Gastroesophageal sphincter (tissue), 4 donors: ENCODE results near the gene KRT6C. TPM values are rescaled to one million over a fixed set of nuclear protein-coding genes. Genes with fewer than 3 reads are reported as not detected.

Experiments used
- ATAC-seq: fragments of 150-250 bp; one replicate; pipeline ENCODE4 v1.9.1; 2016; ENCODE audit warnings: mild to moderate bottlenecking, moderate library complexity
- H3K27ac ChIP-seq, 4 donors: fragments of 200-600 bp; sonication (generic) in 3 of 4; 1 replicate in 3 of 4; 2 replicates in 1 of 4; pipeline ENCODE4 v1.5.1; 2016 to 2019
- H3K27me3 ChIP-seq: fragments of 200-600 bp; sonication (generic); one replicate; pipeline ENCODE4 v1.5.1; 2019
- H3K36me3 ChIP-seq, 2 donors: fragments of 200-600 bp; sonication (generic); one replicate each; pipeline ENCODE4 v1.5.1; 2019; ENCODE audit warnings: control low read depth in 1 of 2
- H3K4me1 ChIP-seq, 3 donors: fragments of 200-600 bp; sonication (generic); 1 replicate in 2 of 3; 2 replicates in 1 of 3; pipeline ENCODE4 v1.5.1; 2016 to 2019; ENCODE audit warnings: control low read depth in 2 of 3
- H3K4me3 ChIP-seq, 2 donors: fragments of 200-600 bp; sonication (generic); one replicate each; pipeline ENCODE4 v1.5.1; 2019; ENCODE audit warnings: mild to moderate bottlenecking in 1 of 2, moderate library complexity in 1 of 2
- H3K9me3 ChIP-seq, 3 donors: fragments of 200-600 bp; sonication (generic); one replicate each; pipeline ENCODE4 v1.5.1; 2017 to 2019; ENCODE audit warnings: control low read depth in 2 of 3
- EP300 ChIP-seq: sonication (generic); formaldehyde crosslinking; IDR thresholded peaks from one replicate; pipeline ENCODE4 v1.6.1; 2017; ENCODE audit warnings: antibody characterized with exemption, mild to moderate bottlenecking
- POLR2A ChIP-seq, 2 donors: fragments of 450-650 bp; IDR thresholded peaks; one replicate each; pipeline ENCODE4 v1.6.1; 2017; ENCODE audit warnings: antibody characterized with exemption in 2 of 2, mild to moderate bottlenecking in 2 of 2, moderate library complexity in 1 of 2
- POLR2AphosphoS5 ChIP-seq: sonication (generic); formaldehyde crosslinking; IDR thresholded peaks from one replicate; pipeline ENCODE4 v1.6.1; 2017; ENCODE audit warnings: antibody characterized with exemption
- WGBS, 2 donors: methylation state at CpG; one replicate each; pipeline ENCODE4 v1.1.5; 2018; ENCODE audit warnings: low coverage in 1 of 2; 5-methylcytosine and 5-hydroxymethylcytosine counted together
- total RNA-seq, 4 donors: library from RNA; depleted of rRNA; stranded (reverse); fragments of >200 nt; gene quantifications; one replicate each; pipeline ENCODE4 v1.1.0, GENCODE V29; 2016
- TF ChIP-seq, protein P1 (sequence below), 4 experiments: fragments of 200-600 bp in 2 of 4; fragments of 450-650 bp in 2 of 4; sonication (generic) in 1 of 4; IDR thresholded peaks; one replicate each; pipeline ENCODE4 v1.5.1; 2017 to 2019; ENCODE audit warnings: antibody characterized with exemption in 4 of 4, mild to moderate bottlenecking in 2 of 4, moderate library complexity in 2 of 4

Gene KRT6C
- total RNA-seq, 4 donors from 2014 or later, result 0.50 to 52.0 (median 17.1) TPM; not detected in 1

DNA sequence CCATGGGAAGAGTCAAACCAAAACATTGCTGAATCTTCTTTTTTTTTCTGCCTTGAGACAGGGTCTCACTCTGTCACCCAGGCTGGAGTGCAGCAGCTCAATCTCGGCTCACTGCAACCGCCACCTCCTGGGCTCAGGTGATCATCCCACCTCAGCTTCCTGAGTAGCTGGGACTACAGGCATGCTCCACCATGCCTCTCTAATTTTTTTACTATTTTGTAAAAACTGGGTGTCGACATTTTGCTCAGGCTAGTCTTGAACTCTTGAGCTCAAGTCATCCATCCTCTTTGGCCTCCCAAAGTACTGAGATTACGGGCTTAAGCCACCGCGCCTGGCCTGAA, 38.0 kb downstream of the KRT6C start:
- ATAC-seq, result no peak
- H3K27me3 ChIP-seq, result peaks cover 27% of the 10 kb centered on the region
- H3K9me3 ChIP-seq, result no peaks in the 10 kb centered on the region
- H3K4me1 ChIP-seq, result no peaks in the 10 kb centered on the region
- no peak overlapping the region for H3K27ac ChIP-seq
- H3K36me3 ChIP-seq, result no peaks in the 10 kb centered on the region
- 72 to 100% methylated on average over 2 to 6 of the region's 6 CpGs for WGBS, 2 donors
- TF ChIP-seq EP300 (no peak), POLR2AphosphoS5 (no peak), POLR2A (IDR thresholded peaks at IDR 0.05) (no peak)
- TF ChIP-seq, protein P1, sequence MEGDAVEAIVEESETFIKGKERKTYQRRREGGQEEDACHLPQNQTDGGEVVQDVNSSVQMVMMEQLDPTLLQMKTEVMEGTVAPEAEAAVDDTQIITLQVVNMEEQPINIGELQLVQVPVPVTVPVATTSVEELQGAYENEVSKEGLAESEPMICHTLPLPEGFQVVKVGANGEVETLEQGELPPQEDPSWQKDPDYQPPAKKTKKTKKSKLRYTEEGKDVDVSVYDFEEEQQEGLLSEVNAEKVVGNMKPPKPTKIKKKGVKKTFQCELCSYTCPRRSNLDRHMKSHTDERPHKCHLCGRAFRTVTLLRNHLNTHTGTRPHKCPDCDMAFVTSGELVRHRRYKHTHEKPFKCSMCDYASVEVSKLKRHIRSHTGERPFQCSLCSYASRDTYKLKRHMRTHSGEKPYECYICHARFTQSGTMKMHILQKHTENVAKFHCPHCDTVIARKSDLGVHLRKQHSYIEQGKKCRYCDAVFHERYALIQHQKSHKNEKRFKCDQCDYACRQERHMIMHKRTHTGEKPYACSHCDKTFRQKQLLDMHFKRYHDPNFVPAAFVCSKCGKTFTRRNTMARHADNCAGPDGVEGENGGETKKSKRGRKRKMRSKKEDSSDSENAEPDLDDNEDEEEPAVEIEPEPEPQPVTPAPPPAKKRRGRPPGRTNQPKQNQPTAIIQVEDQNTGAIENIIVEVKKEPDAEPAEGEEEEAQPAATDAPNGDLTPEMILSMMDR (IDR thresholded peaks at IDR 0.05), result no peak
- H3K4me3 ChIP-seq, result no peak overlapping the region

- 91% methylated on average over 4 to 6 of the region's 6 CpGs for WGBS, 2 donors
- no peak overlapping the region for H3K27ac ChIP-seq
- H3K36me3 ChIP-seq, result no peaks in the 10 kb centered on the region
- ATAC-seq, result no peak
- peaks cover 33% of the 10 kb centered on the region for H3K27me3 ChIP-seq
- H3K4me1 ChIP-seq, result no peaks in the 10 kb centered on the region
- no peaks in the 10 kb centered on the region for H3K9me3 ChIP-seq
- TF ChIP-seq, protein P1 (IDR thresholded peaks at IDR 0.05), result no peak
- TF ChIP-seq EP300 (no peak), POLR2A (IDR thresholded peaks at IDR 0.05) (no peak), POLR2AphosphoS5 (no peak)
- no peak overlapping the region for H3K4me3 ChIP-seq
Measured at GRCh38 chr12:52434760-52435530, 38.7 kb downstream of the KRT6C start.

DNA sequence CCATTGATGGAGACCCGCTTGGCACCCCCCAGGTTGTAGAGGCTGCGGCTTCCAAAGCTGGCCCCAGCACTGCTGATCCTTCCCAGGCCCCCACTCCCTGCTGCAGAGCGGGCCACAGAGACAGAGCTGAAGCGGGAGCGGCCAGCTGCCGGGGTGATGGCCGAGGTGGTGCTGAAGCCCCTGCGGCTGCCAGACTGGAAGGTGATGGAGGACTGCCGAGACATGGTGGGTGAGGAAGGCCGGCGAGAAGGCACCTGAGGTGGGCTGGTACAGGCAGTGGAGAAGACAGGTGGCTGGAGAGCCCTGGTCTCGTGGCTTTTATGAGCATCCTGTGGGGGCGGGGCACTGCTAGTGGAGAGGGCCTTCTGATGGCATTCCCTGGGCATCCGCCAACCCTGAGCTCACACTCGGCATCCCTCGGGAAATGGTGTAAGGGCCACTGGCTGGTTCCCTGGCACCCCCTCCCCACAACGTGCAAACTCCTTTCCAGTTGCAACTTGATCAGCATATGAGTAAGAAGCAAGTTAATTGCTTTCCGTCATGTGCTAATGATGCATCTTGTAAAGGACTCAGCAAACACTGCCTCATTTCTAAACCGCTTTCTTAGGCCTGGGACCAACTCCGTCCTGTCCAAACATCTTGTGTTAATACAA, 39.4 kb downstream of the KRT6C start, which contains the start of gene KRT75:
TSS of gene KRT75 (minus strand) at position 291 of the 653 bp plus-strand sequence. CDS start at position 224, 67 bp downstream.
- 79 to 84% methylated on average over 3 to 5 of the region's 20 CpGs for WGBS, 2 donors
- ATAC-seq, result no peak
- H3K4me3 ChIP-seq, result no peak within 1 kb of the TSS
- no peaks in the 10 kb centered on the region for H3K9me3 ChIP-seq
- TF ChIP-seq EP300, result no peak
- TF ChIP-seq POLR2A (IDR thresholded peaks at IDR 0.05), result no peak
- no peak for TF ChIP-seq POLR2AphosphoS5
- TF ChIP-seq, protein P1 (IDR thresholded peaks at IDR 0.05), result no peak
- no peak within 1 kb of the TSS for H3K27ac ChIP-seq
- no peaks in the 10 kb centered on the region for H3K4me1 ChIP-seq
- no peaks in the 10 kb centered on the region for H3K36me3 ChIP-seq
- peaks cover 33% of the 10 kb centered on the region for H3K27me3 ChIP-seq

GRCh38 chr12:52433501-52434080, 40.0 kb downstream of the KRT6C start:
- Histone ChIP-seq H3K4me3 (no peak overlapping the region), H3K27ac (no peak overlapping the region), H3K27me3 (peaks cover 33% of the 10 kb centered on the region), H3K9me3 (no peaks in the 10 kb centered on the region), H3K4me1 (no peaks in the 10 kb centered on the region), H3K36me3 (no peaks in the 10 kb centered on the region)
- WGBS, 2 donors, result 84% methylated on average over 8 of the region's 12 CpGs; no CpG with 5 or more reads in 1 of the 2 donors
- TF ChIP-seq POLR2AphosphoS5 (no peak), POLR2A (IDR thresholded peaks at IDR 0.05) (no peak), EP300 (no peak)
- TF ChIP-seq, protein P1 (IDR thresholded peaks at IDR 0.05), result no peak
- no peak for ATAC-seq
